Astrocyte of the cerebellum (primary cell): ENCODE data around the gene SUCO.

Experiments
- DNase-seq: peaks from one replicate; pipeline ENCODE4 v3.0.0-alpha.2; 2011; ENCODE audit warnings: low read depth
- H3K4me3 ChIP-seq: 2 replicates; pipeline ENCODE4 v1.5.1; 2011; ENCODE audit warnings: mild to moderate bottlenecking, low read depth, low read length, moderate library complexity
- in situ Hi-C: cut with HindIII; loops from 2 replicates; pipeline ENCODE4 v1.10.0; 2017; ENCODE audit warnings: low sequenced_read_pairs
- TF ChIP-seq, protein P1 (sequence below): IDR thresholded peaks from 2 replicates; pipeline ENCODE4 v1.5.1; 2012; ENCODE audit warnings: low read length, low read depth, moderate library complexity, mild to moderate bottlenecking; ENCODE audit errors: missing control alignments

SUCO gene

GRCh38 chr1:172630868-172631267 lies 97.9 kb downstream of the SUCO start:
- DNase-seq: no peak
- in situ Hi-C loops: no loop called here
- H3K4me3 ChIP-seq: no peak overlapping the region
- TF ChIP-seq, protein P1, sequence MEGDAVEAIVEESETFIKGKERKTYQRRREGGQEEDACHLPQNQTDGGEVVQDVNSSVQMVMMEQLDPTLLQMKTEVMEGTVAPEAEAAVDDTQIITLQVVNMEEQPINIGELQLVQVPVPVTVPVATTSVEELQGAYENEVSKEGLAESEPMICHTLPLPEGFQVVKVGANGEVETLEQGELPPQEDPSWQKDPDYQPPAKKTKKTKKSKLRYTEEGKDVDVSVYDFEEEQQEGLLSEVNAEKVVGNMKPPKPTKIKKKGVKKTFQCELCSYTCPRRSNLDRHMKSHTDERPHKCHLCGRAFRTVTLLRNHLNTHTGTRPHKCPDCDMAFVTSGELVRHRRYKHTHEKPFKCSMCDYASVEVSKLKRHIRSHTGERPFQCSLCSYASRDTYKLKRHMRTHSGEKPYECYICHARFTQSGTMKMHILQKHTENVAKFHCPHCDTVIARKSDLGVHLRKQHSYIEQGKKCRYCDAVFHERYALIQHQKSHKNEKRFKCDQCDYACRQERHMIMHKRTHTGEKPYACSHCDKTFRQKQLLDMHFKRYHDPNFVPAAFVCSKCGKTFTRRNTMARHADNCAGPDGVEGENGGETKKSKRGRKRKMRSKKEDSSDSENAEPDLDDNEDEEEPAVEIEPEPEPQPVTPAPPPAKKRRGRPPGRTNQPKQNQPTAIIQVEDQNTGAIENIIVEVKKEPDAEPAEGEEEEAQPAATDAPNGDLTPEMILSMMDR: no peak

DNA sequence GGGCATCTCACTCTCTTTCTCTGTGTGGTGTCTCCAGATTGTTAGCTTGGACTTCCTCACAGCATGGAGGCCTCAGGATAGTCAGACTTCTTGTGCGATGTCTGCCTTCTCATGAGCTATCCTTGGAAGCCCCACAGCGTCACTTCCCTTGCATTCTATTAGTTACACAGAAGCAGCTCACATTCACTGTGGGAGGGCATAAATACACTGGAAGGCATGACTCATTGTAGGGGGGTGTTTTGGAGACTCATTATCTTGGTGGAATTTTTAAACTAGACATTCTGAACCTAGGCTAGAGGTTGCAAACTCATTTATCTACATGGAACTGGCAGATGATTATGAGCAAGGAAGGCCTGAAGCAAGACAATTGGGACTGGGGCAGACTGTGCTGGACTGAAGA lies 104.6 kb downstream of the SUCO start:
- TF ChIP-seq, protein P1: no peak
- H3K4me3 ChIP-seq: no peak overlapping the region
- in situ Hi-C loops: no loop called here
- DNase-seq: peak; percentile 73

- no peak for DNase-seq
- H3K4me3 ChIP-seq: no peak overlapping the region
- TF ChIP-seq, protein P1: no peak
- in situ Hi-C loops: no loop called here
Measured at GRCh38 chr1:172638249-172638648, 105.3 kb downstream of the SUCO start.

DNA sequence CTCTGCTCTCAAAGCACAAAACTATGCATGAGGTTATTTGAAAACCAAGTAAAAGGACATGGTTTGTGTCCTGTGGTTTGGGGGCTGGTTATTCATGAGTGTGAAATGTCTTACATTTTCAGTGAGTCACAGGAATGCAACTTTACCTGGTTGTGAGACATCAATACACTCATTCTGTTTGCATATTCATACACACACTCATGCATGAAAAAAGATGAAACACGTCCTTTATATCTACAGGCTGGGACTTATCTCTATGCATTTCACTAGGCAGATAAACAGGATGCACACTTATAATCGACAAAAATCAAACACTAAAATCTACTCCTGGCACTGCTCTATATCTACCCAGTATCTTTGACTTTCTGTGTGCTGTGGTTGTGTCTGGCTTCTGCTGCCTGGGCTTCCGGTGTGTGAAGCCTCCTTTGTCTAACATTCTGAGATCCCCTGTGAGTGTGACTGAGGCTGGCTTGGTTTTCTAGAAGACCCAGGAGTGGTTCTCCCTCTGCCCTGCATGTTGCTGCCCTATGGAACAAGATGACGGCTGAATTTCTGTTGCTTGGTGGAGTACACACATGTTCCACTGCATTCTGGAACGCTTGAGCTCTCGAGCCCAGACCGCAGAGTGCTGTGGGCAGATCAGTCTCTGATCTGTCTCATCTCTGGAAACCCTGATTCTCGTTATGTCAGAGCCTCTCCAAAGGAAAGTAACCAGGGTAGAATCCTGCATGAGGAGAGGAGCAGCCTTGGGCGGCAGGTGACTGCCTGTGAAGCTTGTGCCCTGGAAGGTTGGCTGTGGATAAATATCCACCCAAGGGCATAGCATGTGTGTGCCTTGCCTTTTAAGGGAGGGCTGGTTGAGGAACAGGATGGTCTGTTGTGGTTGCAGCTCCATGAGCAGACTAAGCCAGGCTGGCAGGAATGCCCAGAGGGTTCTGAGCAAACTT lies 106.2 kb downstream of the SUCO start:
- TF ChIP-seq, protein P1: no peak
- DNase-seq: peak; percentile 94
- no peak overlapping the region for H3K4me3 ChIP-seq
- in situ Hi-C loops: no loop called here

GRCh38 chr1:172640111-172640510 lies 107.2 kb downstream of the SUCO start:
- no peak overlapping the region for H3K4me3 ChIP-seq
- TF ChIP-seq, protein P1: no peak
- no peak for DNase-seq
- in situ Hi-C loops: no loop called here

DNA sequence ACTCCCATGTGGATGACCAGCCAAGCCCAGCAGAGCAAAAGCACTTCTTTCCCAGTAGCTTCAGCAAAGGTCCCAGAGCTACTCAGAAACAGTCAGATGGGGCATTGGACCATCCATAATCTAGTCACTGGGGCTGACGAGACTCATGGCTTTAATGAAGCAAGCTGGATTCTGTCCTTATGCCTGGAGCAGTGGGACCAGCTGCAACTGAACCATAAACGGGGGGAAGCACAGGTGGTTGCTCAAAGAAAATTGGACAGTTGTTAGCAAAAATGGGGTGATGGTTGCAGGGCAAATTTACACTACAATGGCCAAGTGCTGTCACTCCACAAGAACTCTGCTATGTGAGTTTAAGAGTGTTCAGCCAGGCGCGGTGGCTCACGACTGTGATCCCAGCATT lies 108.5 kb downstream of the SUCO start:
- in situ Hi-C loops: no loop called here
- TF ChIP-seq, protein P1: no peak
- no peak overlapping the region for H3K4me3 ChIP-seq
- DNase-seq: no peak
